SJCRH30 (cell line): ENCODE measurements around the gene FAM222B. TPM values are rescaled to one million over a fixed set of nuclear protein-coding genes. Genes with fewer than 3 reads are reported as not detected.
"Not testable (repeated sequence)": the region's sequence is repeated elsewhere in the genome, so short reads cannot be mapped to it uniquely, and the experiment has no call there.

Experiments
- DNase-seq, 2 experiments: peaks; one replicate each; pipeline ENCODE4 v3.0.0-alpha.2; 2015 to 2020
- H3K27ac ChIP-seq: fragments of 250-450 bp; sonication (Bioruptor Pico); 2 replicates; pipeline ENCODE4 v1.5.1; 2020; ENCODE audit warnings: mild to moderate bottlenecking, moderate library complexity
- H3K27me3 ChIP-seq: fragments of 250-450 bp; sonication (Bioruptor Pico); 2 replicates; pipeline ENCODE4 v1.5.1; 2020; ENCODE audit warnings: mild to moderate bottlenecking, moderate library complexity
- H3K36me3 ChIP-seq: fragments of 250-450 bp; sonication (Bioruptor Pico); 2 replicates; pipeline ENCODE4 v1.5.1; 2020; ENCODE audit warnings: mild to moderate bottlenecking, moderate library complexity
- H3K4me1 ChIP-seq: fragments of 250-450 bp; sonication (Bioruptor Pico); 2 replicates; pipeline ENCODE4 v1.5.1; 2020; ENCODE audit warnings: mild to moderate bottlenecking, moderate library complexity
- H3K4me3 ChIP-seq: fragments of 250-450 bp; sonication (Bioruptor Pico); 2 replicates; pipeline ENCODE4 v1.5.1; 2020; ENCODE audit warnings: mild to moderate bottlenecking, moderate library complexity
- H3K9me3 ChIP-seq: fragments of 250-450 bp; sonication (Bioruptor Pico); replicated peaks from 2 replicates; pipeline ENCODE4 v1.5.1; 2020; ENCODE audit warnings: mild to moderate bottlenecking, moderate library complexity
- total RNA-seq: library from RNA; depleted of rRNA; stranded (reverse); fragments of >200 nt; shearing (Covaris generic); gene quantifications from 2 replicates; pipeline ENCODE4 v1.2.3, GENCODE V29; 2014

Gene FAM222B
- total RNA-seq, 1 experiment from 2014 or later: 22.8 TPM

DNA sequence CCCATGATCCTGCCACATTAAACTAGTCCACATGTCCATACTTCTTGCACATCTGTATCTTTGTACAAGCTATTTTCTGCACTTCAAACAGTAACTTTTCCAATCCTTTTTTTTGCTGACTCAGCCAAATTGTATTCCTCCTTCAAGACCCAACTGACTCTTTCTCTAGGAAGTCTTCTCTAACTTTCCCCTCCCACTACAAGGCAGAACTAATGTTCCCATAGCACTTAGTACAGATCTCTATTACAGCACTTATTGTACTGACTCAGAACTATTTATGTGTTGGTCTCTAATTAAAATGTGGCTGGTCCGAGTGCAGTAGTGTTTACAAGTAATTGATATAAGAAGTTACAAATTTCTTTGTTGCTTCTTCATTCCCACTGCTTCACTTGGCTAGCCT, 8.2 kb downstream of the FAM222B start:
- peaks cover 13% of the 10 kb centered on the region for H3K4me1 ChIP-seq
- no peaks in the 10 kb centered on the region for H3K9me3 ChIP-seq

DNA sequence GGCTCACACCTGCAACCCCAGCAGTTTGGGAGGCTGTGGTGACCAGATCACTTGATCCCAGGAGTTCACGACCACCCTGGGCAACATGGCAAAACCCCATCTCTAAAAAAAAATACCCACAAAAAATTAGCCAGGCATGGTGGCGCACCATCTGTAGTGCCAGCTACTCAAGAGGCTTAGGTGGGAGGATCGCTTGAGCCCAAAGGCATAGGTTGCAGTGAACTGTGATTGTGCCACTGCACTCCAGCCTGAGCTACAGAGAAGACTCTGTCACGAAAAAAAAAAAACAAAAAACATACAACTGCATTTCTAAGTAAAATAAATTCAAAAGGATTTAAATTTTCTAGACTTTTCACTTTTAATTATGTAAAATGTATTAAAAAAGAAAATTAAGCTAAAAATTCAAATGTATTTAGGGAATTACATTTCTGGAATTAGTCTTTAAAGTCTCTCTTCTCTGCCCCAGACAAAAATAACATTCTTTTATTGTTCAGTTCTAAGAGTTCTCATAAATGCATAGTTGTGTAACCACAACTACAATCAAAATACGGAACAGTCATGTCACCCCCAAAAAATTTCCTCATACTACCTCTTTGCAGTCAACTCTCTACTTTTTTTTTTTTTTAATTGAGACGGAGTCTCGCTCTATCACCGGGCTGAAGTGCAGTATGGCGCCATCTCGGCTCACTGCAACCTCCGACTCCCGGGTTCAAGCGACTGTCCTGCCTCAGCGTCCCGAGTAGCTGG, 14.1 kb downstream of the FAM222B start:
- no peaks in the 10 kb centered on the region for H3K27me3 ChIP-seq
- peaks cover 5% of the 10 kb centered on the region; the same call in 1 of the 2 replicates for H3K36me3 ChIP-seq
- H3K4me1 ChIP-seq: 0 out of 2 replicates have a peak, but pooled peaks cover 4% of the 10 kb centered on the region
- no peak overlapping the region for H3K4me3 ChIP-seq
- no peak for DNase-seq
- H3K9me3 ChIP-seq: no peaks in the 10 kb centered on the region
- no peak overlapping the region for H3K27ac ChIP-seq

More for the DNA sequence above, 8.2 kb downstream of the FAM222B start:
- Histone ChIP-seq H3K4me3 (no peak overlapping the region), H3K27ac (no peak overlapping the region), H3K27me3 (no peaks in the 10 kb centered on the region), H3K36me3 (0 out of 2 replicates have a peak, but pooled peaks cover 15% of the 10 kb centered on the region)
- DNase-seq: no peak

DNA sequence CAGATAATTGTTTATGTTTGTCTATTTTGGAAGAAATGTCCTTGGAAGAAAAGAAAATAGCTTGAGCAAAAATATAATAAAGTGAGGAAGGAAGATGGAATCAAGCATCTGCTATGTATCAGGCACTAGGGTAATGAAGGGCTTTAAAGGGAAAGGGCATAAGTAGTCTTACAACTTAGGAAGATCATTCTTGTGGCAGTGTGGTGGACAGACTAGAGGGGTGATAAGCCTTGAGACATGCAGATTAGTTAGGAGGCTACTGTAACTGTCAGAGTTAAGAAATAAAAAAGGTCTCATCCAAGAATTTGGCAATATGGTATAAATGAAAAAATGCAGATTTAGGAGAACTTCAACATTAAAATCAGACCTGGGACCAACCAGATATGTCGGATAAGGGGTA, 14.9 kb downstream of the FAM222B start:
- Histone ChIP-seq H3K27me3 (no peaks in the 10 kb centered on the region), H3K27ac (no peak overlapping the region)
- no peak for DNase-seq

DNA sequence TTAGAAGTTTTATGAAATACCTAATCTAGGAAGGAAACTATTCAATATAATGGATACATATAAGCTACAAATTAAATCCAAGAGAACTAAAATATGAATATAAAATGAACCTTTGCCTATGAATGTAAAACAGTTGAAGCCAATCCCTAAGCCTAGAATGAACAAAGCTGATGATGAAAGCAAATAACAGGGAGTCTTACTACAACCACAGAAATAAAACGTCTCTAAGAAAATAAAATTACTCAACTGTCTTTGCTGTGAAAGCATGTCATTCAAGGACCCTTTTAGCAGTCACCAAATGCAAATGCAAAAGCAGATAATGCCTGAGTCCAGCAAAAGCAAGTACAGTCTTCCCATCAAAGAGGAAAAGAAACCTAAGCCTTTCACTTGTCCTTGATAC, 23.0 kb downstream of the FAM222B start:
- Histone ChIP-seq H3K36me3 (no peaks in the 10 kb centered on the region; the same call in 1 of the 2 replicates), H3K9me3 (no peaks in the 10 kb centered on the region), H3K4me3 (no peak overlapping the region), H3K4me1 (no peaks in the 10 kb centered on the region), H3K27me3 (no peaks in the 10 kb centered on the region), H3K27ac (no peak overlapping the region)
- no peak for DNase-seq

More for the DNA sequence above, 14.9 kb downstream of the FAM222B start:
- H3K4me3 ChIP-seq: no peak overlapping the region
- H3K9me3 ChIP-seq: no peaks in the 10 kb centered on the region
- H3K36me3 ChIP-seq: peaks cover 5% of the 10 kb centered on the region; the same call in 1 of the 2 replicates
- H3K4me1 ChIP-seq: 0 out of 2 replicates have a peak, but pooled peaks cover 4% of the 10 kb centered on the region

DNA sequence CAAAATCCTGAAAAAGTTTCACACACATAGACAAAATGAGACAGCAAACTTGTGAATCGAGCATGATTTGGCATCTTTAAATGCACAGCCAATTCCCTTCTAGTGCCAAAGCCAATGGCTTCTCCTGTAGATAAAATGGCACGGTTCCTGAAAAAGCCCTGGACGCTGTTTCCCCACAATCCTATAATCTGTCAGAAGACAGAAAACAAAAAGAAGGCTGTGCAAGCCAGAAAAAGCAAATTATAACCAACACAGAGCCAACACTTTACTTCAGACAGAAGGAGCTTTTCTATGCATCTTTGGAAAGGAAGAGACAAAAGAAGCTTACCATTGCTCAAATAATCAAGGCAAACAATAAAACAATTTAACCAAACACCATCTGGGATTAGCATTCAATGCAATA, 23.8 kb downstream of the FAM222B start:
- H3K36me3 ChIP-seq: no peaks in the 10 kb centered on the region; the same call in 1 of the 2 replicates
- no peaks in the 10 kb centered on the region for H3K4me1 ChIP-seq
- no peak for DNase-seq
- no peaks in the 10 kb centered on the region for H3K27me3 ChIP-seq
- H3K27ac ChIP-seq: no peak overlapping the region
- H3K4me3 ChIP-seq: no peak overlapping the region
- H3K9me3 ChIP-seq: no peaks in the 10 kb centered on the region

DNA sequence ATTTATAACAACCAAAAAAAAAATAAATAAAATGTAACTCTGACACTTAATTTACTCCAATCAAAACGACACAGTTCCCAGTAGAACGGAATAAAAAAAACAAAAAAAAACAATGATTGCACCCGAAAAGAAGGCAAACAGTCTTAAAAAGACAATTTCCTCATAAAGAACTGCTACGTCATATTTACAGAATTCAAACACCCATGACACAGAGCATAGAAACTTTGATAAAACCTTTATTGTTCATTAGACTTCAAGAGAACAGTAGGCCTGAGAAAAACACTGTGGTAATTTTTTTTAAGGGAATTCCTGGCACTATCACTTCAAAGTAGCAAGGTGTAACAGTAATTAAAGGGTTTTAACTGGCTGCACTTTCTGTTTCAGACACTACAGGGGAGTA, 26.1 kb downstream of the FAM222B start:
- Histone ChIP-seq H3K27ac (no peak overlapping the region), H3K4me1 (peaks cover 6% of the 10 kb centered on the region; the same call in 1 of the 2 replicates), H3K4me3 (no peak overlapping the region), H3K9me3 (no peaks in the 10 kb centered on the region), H3K27me3 (no peaks in the 10 kb centered on the region), H3K36me3 (no peaks in the 10 kb centered on the region; the same call in 1 of the 2 replicates)
- no peak for DNase-seq

DNA sequence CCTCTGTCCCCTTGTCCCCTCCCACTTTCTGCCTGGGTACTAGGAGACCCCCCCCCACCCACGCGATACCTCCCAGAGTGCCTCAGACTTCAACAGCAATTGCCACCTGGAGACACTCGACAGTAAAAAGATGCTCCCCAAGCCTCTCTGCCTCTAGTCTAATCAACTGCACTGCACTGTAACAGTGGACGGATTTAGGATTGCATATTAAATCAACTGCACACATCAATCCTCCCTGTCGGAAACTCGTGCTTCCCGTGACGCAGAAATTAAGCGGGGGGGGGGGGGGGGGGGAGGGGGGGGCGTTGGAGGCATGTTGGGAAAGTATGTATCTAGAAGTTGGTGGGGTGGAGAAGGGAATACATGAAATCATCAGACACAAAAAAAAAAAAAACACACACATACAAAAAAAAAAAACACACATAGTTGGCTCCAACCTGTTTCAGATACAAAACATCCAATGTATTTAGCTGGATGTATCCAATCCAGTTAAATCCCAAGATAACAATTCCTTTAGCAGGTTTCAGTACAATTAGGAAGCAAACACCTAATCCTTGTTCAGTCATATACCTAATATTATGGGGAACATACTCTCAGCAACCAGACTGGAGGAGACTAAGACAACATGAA, 29.7 kb downstream of the FAM222B start:
- H3K4me1 ChIP-seq: peaks cover 29% of the 10 kb centered on the region
- H3K36me3 ChIP-seq: no peaks in the 10 kb centered on the region
- no peak for DNase-seq

DNA sequence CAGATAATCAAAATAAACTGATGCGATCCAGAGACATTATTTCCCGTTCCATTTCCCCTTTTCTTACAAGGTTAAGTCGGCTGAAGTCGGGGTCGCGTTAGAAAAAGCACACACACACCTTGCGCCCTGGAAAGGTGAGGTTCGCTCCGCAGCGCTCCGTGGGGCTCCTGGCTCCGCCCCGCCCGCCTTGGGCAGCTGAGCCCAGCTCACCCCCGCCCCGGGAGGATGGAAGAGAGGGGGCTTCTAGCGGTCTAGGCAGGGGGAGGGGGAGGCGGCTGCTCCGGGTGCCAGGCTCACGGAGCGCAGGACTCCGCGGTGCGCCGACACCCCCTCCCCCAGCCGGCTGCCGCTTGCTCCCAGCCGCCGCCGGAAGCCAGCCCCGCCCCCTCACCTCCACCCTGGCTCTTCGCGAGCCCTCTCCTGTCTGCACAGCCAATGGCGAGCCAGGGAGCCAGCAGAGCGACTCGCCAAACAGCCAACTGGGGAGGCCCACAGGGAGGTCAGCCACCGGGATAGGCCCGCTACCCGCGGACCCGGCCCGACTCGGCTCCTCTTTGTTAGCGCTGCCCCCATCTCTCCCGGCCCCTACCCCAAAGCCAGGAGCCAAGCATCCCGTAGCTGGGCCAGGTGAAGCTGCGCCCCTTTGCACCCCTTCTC, 30.4 kb downstream of the FAM222B start:
- Histone ChIP-seq H3K27me3 (no peaks in the 10 kb centered on the region), H3K9me3 (no peaks in the 10 kb centered on the region), H3K4me3 (peak overlapping the region; percentile 78), H3K36me3 (no peaks in the 10 kb centered on the region), H3K27ac (peak overlapping the region; percentile 86), H3K4me1 (peaks cover 36% of the 10 kb centered on the region)
- DNase-seq: peak; percentile 99

More for the DNA sequence above, 29.7 kb downstream of the FAM222B start:
- no peaks in the 10 kb centered on the region for H3K9me3 ChIP-seq
- H3K4me3 ChIP-seq: peak overlapping the region; percentile 78
- H3K27me3 ChIP-seq: no peaks in the 10 kb centered on the region
- H3K27ac ChIP-seq: peak overlapping the region; percentile 86

DNA sequence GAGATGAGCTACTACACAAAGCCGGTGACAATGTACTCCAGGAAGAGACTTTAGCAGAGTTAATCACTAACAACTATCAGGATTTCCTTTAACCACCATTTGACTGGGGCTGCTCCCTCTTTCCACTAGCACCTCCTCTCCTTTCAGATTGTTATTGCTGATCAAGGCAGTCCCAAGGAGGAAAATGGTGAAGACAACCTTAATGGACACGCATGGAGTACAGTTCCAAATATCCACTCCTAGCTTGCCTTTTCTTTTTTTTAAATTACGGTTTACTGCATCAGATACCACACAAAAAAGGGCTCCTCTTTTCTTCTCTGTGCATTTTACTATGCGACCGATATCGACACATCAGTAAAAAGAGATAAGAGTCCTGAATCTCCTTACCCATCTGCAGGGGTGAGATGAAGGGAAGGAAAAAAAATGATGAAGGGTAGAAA, 30.9 kb downstream of the FAM222B start:
- peak in 1 of 2 experiments; percentile 35 for DNase-seq
- no peaks in the 10 kb centered on the region for H3K27me3 ChIP-seq
- no peaks in the 10 kb centered on the region for H3K9me3 ChIP-seq
- peak overlapping the region; percentile 78 for H3K4me3 ChIP-seq
- H3K27ac ChIP-seq: peak overlapping the region; percentile 86
- no peaks in the 10 kb centered on the region for H3K36me3 ChIP-seq
- H3K4me1 ChIP-seq: peaks cover 38% of the 10 kb centered on the region

DNA sequence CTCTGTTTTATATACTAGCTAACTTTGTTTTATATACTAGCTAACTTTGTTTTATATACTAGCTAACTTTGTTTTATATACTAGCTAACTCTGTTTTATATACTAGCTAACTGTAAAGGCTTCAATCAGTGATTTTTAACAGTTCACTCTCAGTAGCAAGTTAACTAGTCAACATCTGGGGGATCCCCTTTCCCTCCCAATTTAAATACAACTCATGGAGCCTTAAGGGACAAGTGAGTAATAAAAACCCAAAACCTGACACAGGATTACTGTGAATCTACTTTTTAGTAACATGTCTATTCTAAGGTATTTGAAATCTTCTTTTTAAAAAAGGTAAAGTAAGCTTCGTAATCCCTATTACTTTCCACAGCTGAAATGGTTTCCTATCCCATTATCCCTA, 32.2 kb downstream of the FAM222B start:
- Histone ChIP-seq H3K36me3 (peaks cover 4% of the 10 kb centered on the region; the same call in 1 of the 2 replicates), H3K4me3 (no peak overlapping the region), H3K27ac (no peak overlapping the region), H3K27me3 (no peaks in the 10 kb centered on the region), H3K9me3 (no peaks in the 10 kb centered on the region), H3K4me1 (peaks cover 38% of the 10 kb centered on the region)
- DNase-seq: no peak

DNA sequence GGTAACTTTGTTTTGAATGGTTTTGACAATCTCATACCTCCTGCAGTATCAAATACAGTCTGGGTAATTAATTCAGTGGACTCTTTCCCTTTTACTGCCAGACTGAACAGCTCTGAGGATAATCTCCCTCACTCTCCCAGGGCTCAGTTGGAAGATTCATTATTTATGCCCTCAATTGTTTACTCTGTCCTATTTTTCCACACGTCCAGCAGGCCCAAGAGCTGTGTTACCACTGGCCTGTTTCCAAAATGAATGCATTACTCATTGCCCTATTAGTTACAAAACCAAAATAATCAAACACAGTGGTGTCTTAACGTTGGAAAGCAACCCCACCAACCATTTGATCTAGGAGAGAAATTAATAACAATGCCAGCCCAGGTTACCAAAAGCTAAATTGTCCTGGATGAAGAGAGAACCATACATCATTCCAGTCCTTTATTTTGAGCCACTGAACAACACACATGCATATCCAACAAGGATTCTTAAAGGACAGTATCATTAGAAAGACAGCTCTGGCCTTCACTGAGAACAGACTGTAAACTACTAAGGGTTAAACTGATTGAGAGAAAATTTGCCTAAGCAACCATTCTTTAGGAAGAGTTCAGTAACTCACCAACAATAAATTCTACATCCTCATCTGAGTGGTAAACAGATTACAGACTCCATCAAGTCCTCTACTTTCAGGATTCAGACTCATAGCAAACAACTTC, 34.5 kb downstream of the FAM222B start:
- Histone ChIP-seq H3K36me3 (peaks cover 9% of the 10 kb centered on the region; the same call in 1 of the 2 replicates), H3K4me1 (peaks cover 36% of the 10 kb centered on the region), H3K9me3 (no peaks in the 10 kb centered on the region), H3K27me3 (no peaks in the 10 kb centered on the region), H3K4me3 (no peak overlapping the region), H3K27ac (peak overlapping the region; percentile 84)
- peak; percentile 46 to 73 for DNase-seq

DNA sequence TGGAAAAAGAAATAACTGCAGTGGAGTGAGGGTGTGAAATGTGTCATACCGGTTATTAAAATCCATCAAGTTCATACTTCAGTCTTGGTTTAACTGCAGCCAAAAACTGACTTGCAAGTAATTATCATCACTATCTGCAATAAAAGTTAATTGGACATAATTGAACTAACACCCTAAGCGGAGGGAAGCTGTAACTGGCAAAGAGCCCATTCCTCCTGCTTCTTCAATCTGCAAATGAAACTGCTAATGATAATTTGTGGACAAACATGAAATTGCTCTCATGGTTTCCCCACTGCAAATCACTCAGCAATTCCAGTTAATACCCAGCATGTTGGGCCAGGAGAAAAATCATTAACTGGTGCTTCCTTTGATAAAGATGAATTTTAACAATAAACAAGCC, 46.5 kb downstream of the FAM222B start:
- no peak overlapping the region for H3K27ac ChIP-seq
- no peaks in the 10 kb centered on the region for H3K27me3 ChIP-seq
- DNase-seq: no peak
- H3K36me3 ChIP-seq: peaks cover 12% of the 10 kb centered on the region
- no peak overlapping the region for H3K4me3 ChIP-seq
- no peaks in the 10 kb centered on the region for H3K9me3 ChIP-seq
- H3K4me1 ChIP-seq: peaks cover 7% of the 10 kb centered on the region

DNA sequence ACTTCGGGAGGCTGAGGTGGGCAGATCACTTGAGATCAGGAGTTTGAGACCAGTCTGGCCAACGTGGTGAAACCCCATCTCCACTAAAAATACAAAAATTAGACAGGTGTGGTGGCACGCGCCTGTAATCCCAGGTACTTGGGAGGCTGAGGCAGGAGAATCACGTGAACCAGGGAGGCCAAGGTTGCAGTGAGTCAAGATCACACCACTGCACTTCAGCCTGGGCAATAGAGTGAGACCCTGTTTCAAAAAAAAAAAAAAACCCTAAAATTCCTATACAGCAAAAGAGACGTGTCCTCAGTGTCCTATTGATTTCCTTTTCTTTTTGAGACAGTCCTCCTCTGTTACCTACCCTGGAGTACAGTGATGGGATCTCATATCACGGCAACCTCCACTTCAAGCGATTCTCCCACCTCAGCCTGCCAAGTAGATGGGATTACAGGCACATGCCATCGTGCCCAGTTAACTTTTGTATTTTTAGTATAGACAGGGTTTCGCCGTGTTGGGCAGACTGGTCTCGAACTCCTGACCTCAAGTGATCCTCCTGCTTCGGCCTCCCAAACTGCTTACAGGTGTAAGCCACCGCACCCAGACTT, 47.6 kb downstream of the FAM222B start:
- not testable (repeated sequence) for H3K27me3 ChIP-seq, H3K4me3 ChIP-seq, H3K36me3 ChIP-seq, H3K4me1 ChIP-seq, H3K27ac ChIP-seq, H3K9me3 ChIP-seq, DNase-seq
